ENCODE data around the gene CRADD.
"Not testable (repeated sequence)": the region's sequence is repeated elsewhere in the genome, so short reads cannot be mapped to it uniquely, and the experiment has no call there.

Gene CRADD

GRCh38 chr12:93757792-93758694, 80.9 kb downstream of the CRADD start:
- DNase-seq: no peak

GRCh38 chr12:93758801-93759373, 81.7 kb downstream of the CRADD start:
- no peak for DNase-seq

GRCh38 chr12:93759512-93760081, 82.4 kb downstream of the CRADD start:
- no peak for DNase-seq

- no peak for DNase-seq
These were observed 83.2 kb downstream of the CRADD start for GRCh38 chr12:93760275-93760875.

- no peak for DNase-seq
These were observed 85.0 kb downstream of the CRADD start for GRCh38 chr12:93762059-93762719.

- DNase-seq: no peak
These were observed 85.9 kb downstream of the CRADD start for GRCh38 chr12:93762912-93763553.

GRCh38 chr12:93763746-93764147, 86.6 kb downstream of the CRADD start:
- DNase-seq: no peak

GRCh38 chr12:93766371-93766770, 89.2 kb downstream of the CRADD start:
- DNase-seq: no peak

- peak in 19 of 56 donors; percentile 3 to 60 (median 28) for DNase-seq
These were observed 89.8 kb downstream of the CRADD start for GRCh38 chr12:93766796-93767523.

GRCh38 chr12:93767524-93767863, 90.3 kb downstream of the CRADD start:
- no peak for DNase-seq

GRCh38 chr12:93772003-93772700, 95.0 kb downstream of the CRADD start:
- no peak for DNase-seq

GRCh38 chr12:93773122-93773871, 96.1 kb downstream of the CRADD start:
- DNase-seq: no peak

GRCh38 chr12:93776581-93777018, 99.4 kb downstream of the CRADD start:
- peak in 5 of 56 donors; percentile 1 to 19 (median 10) for DNase-seq

GRCh38 chr12:93777254-93777653, 100.1 kb downstream of the CRADD start:
- peak in 3 of 56 donors; percentile 5 to 18 (median 12) for DNase-seq

GRCh38 chr12:93778306-93778705, 101.1 kb downstream of the CRADD start:
- peak in 8 of 56 donors; percentile 2 to 46 (median 13) for DNase-seq

GRCh38 chr12:93778766-93779165, 101.6 kb downstream of the CRADD start:
- no peak for DNase-seq

GRCh38 chr12:93780101-93780641, 103.0 kb downstream of the CRADD start:
- DNase-seq: no peak

GRCh38 chr12:93780886-93781285, 103.7 kb downstream of the CRADD start:
- DNase-seq: not testable (repeated sequence)
